Measurements from ENCODE around the gene TECTA. TPM values are rescaled to one million over a fixed set of nuclear protein-coding genes. Genes with fewer than 3 reads are reported as not detected.

The TECTA gene
- total RNA-seq, 1 donor from 2014 or later, result 0.75 TPM

- Mint-ChIP-seq H3K4me3 (ENCODE audit: unreplicated experiment) (no peak overlapping the region), H3K4me1 (ENCODE audit: low read depth) (no peaks in the 10 kb centered on the region), H3K9me3 (ENCODE audit: low read depth) (peaks cover 2% of the 10 kb centered on the region), H3K27ac (ENCODE audit: unreplicated experiment) (no peak overlapping the region), H3K36me3 (ENCODE audit: low read depth) (no peaks in the 10 kb centered on the region), H3K27me3 (ENCODE audit: low read depth) (peaks cover 8% of the 10 kb centered on the region)
- TF ChIP-seq CTCF (IDR thresholded peaks at IDR 0.05), result no peak
- no peak for DNase-seq (ENCODE audit: low spot score)
Observed at GRCh38 chr11:121223161-121223560, 122.1 kb downstream of the TECTA start.

DNA sequence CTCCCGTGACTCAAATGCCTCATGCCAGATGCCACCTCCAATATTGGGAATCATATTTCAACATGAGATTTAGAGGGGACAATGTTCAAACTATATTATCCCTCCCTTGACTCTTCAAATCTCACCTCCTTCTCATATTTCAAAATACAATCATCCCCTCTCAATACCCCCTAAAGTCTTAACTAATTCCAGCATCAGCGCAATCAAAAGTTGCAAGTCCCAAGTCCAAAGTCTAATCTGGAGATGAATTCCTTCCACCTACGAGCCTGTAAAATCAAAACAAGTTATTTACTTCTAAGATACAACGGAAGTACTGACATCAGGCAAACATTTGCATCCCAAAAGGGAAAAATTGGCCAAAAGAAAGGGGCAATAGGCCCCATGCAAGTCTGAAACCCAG is 124.3 kb downstream of the TECTA start:
- no peak overlapping the region for H3K4me3 Mint-ChIP-seq (ENCODE audit: unreplicated experiment)
- peaks cover 2% of the 10 kb centered on the region for H3K9me3 Mint-ChIP-seq (ENCODE audit: low read depth)
- H3K4me1 Mint-ChIP-seq (ENCODE audit: low read depth), result no peaks in the 10 kb centered on the region
- peaks cover 8% of the 10 kb centered on the region for H3K27me3 Mint-ChIP-seq (ENCODE audit: low read depth)
- no peaks in the 10 kb centered on the region for H3K36me3 Mint-ChIP-seq (ENCODE audit: low read depth)
- DNase-seq (ENCODE audit: low spot score), result no peak
- no peak for TF ChIP-seq CTCF (IDR thresholded peaks at IDR 0.05)
- no peak overlapping the region for H3K27ac Mint-ChIP-seq (ENCODE audit: unreplicated experiment)

DNA sequence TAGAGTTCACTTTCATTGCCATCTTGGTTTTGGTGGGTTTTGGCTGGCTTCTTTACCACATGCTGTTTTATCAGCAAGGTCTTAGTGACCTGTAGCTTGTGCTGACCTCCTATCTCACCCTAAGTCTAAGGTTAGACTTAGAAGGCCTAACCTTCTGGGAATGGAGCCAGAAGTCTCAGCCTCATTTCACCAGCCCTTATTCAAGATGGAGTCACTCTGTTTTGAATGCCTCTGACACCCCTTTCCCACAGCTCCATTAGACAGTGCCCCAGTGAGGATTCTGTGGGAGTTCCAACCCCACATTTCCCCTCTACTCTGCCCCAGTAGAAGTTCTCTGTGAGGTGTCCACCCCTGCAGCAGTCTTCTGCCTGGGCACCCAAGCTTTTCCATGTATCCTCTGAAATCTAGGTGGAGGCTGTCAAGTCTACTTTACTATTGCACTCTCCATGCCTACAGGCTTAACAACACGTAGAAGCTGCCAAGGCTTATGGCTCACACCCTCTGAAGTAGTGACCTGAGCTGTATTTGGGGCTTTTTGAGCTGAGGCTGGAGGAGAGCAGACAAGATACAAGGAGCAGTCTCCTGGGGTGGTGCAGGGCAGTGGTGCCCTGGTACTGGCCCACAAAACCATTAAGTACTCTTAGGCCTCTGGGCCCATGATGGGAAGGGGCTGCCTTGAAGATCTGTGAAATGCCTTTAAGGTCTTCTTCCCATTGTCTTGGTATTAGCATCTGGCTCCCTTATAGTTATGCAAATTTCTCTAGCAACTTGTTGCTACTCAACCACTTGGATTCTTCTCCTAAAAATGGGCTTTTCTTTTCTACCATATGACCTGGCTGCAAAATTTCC is 125.6 kb downstream of the TECTA start:
- H3K4me1 Mint-ChIP-seq (ENCODE audit: low read depth), result no peaks in the 10 kb centered on the region
- no peak for DNase-seq (ENCODE audit: low spot score)
- TF ChIP-seq CTCF (IDR thresholded peaks at IDR 0.05), result no peak
- no peak overlapping the region for H3K4me3 Mint-ChIP-seq (ENCODE audit: unreplicated experiment)
- peaks cover 13% of the 10 kb centered on the region for H3K27me3 Mint-ChIP-seq (ENCODE audit: low read depth)
- no peak overlapping the region for H3K27ac Mint-ChIP-seq (ENCODE audit: unreplicated experiment)
- H3K9me3 Mint-ChIP-seq (ENCODE audit: low read depth), result peaks cover 2% of the 10 kb centered on the region
- H3K36me3 Mint-ChIP-seq (ENCODE audit: low read depth), result no peaks in the 10 kb centered on the region

DNA sequence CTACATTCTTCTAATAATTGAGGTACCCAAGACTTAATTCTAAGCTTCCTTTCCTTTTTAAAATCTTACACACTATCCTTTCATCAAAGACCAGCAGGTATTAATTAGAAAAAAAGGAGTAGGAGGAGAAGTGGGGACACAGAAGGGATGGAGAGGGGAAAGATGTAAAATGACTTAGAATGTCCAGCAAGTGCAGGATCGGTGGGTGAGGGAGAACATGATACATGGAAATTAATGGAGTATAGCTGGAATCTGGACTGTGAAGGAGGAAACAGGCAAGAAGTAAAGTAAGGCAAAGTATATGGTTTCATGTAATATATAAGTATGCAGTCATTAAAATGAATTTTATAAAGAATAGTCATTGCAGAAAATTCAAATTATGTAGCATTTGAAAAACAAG is 127.8 kb downstream of the TECTA start:
- Mint-ChIP-seq H3K27me3 (ENCODE audit: low read depth) (peaks cover 16% of the 10 kb centered on the region), H3K9me3 (ENCODE audit: low read depth) (peaks cover 2% of the 10 kb centered on the region), H3K4me1 (ENCODE audit: low read depth) (no peaks in the 10 kb centered on the region), H3K36me3 (ENCODE audit: low read depth) (no peaks in the 10 kb centered on the region), H3K27ac (ENCODE audit: unreplicated experiment) (no peak overlapping the region), H3K4me3 (ENCODE audit: unreplicated experiment) (no peak overlapping the region)
- no peak for TF ChIP-seq CTCF (IDR thresholded peaks at IDR 0.05)
- DNase-seq (ENCODE audit: low spot score), result no peak

DNA sequence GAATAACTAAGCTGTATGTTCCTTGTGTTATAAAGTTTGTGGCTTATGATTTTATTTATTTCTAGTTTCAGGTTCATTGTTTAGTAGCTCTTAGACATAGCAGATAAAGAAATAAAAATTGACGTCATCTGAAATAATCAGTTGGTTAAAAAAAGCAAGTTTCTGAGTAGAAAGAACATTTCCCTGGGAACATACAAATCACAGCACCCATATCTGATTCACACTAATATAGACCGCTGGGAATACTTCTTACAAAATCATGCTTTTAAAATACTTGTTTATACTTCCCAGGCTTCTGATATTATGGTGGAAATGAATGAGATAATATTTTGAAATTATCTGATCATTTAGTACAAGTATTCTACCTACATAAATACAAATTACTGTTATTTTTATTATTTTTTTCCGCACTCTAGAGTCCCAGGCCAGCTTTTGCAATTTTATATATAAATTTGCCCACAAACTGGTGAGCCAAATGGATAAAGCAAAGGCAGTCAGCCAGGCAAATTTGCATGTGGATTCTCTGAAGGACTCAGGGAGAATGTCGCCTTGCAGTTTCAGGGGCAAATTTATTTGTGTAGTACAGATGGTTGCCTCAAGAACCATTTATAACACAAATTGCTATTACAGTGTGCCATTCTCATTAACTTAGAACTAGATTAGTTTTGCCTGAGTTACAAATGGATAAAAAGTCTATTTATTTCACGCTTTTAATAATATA is 128.6 kb downstream of the TECTA start:
- peaks cover 18% of the 10 kb centered on the region for H3K27me3 Mint-ChIP-seq (ENCODE audit: low read depth)
- H3K36me3 Mint-ChIP-seq (ENCODE audit: low read depth), result no peaks in the 10 kb centered on the region
- peaks cover 2% of the 10 kb centered on the region for H3K9me3 Mint-ChIP-seq (ENCODE audit: low read depth)
- no peak for TF ChIP-seq CTCF (IDR thresholded peaks at IDR 0.05)
- H3K27ac Mint-ChIP-seq (ENCODE audit: unreplicated experiment), result no peak overlapping the region
- DNase-seq (ENCODE audit: low spot score), result no peak
- no peak overlapping the region for H3K4me3 Mint-ChIP-seq (ENCODE audit: unreplicated experiment)
- no peaks in the 10 kb centered on the region for H3K4me1 Mint-ChIP-seq (ENCODE audit: low read depth)

Data from chondrocyte (in vitro differentiated cells).